NCI-H510A treated with DMSO at 0.1 percent for 48 hours (cell line): ENCODE results near the gene PIK3CA.
"Not testable (repeated sequence)": the region's sequence is repeated elsewhere in the genome, so short reads cannot be mapped to it uniquely, and the experiment has no call there.

ENCODE experiments used
- DNase-seq: peaks from one replicate; lab custom pipeline; 2025; lab: John Stamatoyannopoulos, UW

PIK3CA gene

DNA sequence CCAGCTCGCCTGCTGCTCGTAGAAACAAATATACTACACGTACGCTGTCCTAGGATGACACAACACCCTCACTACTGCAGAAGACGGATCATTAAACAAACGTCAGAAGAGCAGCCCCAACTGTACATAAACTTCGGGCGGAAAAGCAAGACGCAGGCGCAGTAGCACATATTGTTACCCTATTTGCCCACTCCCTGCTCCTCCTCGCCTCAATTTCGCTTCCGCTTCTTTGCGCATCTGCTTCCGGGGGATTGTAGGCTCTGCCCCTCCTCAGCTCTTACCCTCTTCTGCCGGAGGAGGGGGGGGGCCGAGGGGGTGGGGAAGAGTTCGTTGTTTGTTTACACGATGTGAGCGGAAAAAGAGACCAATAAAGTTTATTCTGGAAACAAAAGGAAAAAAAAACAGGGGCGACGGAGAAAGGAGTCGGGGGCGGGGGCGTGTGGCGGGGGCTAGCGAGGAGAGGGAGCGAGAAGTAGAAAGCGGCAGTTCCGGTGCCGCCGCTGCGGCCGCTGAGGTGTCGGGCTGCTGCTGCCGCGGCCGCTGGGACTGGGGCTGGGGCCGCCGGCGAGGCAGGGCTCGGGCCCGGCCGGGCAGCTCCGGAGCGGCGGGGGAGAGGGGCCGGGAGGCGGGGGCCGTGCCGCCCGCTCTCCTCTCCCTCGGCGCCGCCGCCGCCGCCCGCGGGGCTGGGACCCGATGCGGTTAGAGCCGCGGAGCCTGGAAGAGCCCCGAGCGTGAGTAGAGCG is at the start of gene PIK3CA:
Gene PIK3CA (plus strand): TSS at position 485 of the 743 bp plus-strand sequence. CDS start 50,469 bp downstream, outside the sequence.
- DNase-seq: peak; percentile 96

DNA sequence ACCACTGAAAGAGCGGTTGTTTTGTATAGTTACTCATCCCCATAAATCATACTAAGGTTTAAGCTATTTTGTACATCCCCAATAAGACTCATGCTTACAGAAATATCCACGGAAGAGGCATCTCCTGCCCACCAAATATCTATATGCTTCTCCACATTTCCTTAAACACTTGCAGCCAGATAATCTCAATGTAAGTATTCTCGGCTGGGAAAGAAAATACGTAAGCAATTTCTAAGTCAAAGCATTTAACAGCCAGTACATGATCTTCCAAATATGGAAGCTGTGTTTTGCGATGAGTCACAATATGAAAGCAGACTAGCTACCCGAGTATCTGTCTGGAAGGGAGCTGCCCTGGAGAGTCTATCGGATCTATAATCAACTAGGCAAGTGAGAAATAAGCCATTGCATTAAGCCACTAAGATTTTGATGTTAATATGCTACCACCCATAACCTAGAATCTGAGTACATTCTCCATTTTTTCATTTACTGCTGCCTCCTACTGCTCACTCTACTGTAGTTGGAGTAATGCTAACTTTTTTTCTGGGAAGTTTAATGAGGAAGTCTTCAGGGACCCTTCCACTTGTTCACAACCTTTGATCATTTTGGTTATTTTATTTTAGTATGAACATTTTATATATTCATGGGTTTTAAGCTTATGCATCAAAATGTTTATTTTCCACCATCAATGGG is 49.6 kb upstream of the PIK3CA start:
- DNase-seq: no peak

DNA sequence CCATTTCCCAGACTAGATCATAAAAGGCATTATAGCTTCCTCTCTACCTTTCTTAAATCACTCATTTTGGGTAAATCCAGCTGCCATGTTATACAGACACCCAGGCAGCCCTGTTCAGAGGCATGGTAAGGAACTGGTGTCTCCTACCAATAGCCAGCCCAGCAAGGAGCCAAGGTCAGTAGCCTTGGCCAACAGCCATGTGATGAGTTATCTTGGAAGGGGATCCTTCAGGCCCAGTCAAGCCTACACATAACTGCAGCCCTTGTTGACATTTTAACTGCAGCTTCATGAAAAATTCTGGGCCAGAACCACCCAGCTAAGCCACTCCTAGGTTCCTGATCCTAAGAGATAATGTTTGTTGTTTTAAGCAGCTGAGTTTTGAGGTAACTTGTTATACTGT is 47.5 kb upstream of the PIK3CA start:
- no peak for DNase-seq

DNA sequence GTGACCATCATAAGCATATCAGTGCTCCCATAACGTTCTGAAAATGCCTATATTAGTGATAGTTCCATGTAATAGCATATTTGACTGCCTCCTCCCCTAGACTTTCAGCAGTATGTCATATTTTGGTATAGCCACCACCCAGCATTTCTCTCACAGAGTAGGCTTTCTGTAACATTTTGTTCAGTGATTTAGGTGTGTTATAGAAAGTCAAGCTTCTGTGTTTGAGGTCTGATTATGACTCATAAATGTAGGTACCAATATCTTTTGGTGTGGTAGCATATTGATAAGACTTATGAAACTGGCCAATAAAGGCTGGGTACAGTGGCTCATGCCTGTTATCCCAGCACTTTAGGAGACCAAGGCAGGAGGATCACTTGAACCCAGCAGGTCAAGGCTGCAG is 42.3 kb upstream of the PIK3CA start:
- DNase-seq: no peak

DNA sequence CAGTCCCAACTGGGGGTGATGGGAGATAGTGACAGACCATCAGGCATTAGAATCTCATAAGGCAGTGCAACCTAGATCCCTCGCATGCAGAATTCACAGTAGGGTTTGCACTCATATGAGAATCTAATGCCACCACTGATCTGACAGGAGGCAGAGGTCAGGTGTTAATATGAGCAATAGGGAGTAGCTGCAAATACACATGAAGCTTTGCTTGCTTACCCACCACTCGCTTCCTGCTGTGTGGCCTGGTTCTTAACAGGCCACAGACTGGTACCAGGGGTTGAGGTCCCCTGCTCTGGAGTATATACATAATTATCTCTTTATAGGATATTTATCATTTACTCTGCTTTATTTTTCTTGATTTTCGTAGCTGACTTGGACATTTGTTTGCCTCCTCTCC is 40.5 kb upstream of the PIK3CA start:
- DNase-seq: no peak

DNA sequence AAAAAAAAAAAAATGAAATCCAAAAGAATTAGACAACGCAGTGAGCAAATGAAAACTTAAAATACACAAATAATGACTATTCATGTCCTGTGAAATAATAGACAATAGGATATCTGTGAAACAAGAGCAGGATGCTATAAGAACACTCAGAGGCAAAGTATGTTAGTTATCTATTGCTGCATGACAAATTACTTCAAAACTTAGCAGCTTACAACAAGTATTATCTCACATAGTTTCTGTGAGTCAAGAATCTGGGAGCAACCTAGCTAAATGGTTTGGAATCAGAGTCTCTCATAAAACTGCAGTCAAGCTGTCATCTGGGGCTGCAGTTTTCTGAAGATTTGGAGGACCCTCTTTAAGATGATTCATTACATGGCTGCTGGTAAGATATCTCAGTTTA is 40.1 kb upstream of the PIK3CA start:
- DNase-seq: no peak

DNA sequence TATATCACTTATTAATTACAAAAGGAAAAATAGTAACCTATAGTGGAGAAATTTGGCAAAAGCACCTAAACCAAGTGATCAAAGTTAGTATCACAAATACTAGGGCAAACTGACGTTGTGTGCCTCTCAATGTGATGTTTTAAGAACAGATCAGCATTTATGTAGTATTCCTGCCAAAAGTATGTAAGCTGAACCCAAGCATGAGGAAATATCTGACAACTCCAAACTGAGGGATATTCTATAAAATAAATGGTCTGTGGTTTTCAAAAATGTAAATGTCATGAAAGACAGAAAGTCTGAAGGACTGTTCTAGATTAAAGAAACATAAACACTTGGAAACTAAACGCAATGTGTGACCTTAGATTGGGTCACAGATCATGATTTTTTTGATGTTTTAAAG is 34.3 kb upstream of the PIK3CA start:
- no peak for DNase-seq

DNA sequence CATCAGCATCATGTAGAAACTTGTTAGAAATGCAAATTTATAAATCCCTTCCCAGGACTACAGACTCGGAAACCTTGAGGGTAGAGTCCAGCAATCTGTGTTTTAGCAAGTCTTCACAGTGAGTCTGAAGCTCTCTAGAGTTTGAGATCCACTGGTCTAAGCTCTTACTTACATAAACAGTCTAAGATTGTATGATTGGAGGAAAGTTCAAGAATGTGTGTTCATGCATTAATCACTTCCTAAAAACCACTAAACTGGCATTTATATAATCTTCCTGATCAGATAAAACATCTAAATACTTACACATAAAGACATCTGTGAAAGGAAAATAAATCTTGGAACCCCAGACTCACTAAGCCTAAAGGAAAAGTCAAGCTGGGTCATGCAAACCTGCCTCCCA is 32.7 kb upstream of the PIK3CA start:
- DNase-seq: not testable (repeated sequence)

DNA sequence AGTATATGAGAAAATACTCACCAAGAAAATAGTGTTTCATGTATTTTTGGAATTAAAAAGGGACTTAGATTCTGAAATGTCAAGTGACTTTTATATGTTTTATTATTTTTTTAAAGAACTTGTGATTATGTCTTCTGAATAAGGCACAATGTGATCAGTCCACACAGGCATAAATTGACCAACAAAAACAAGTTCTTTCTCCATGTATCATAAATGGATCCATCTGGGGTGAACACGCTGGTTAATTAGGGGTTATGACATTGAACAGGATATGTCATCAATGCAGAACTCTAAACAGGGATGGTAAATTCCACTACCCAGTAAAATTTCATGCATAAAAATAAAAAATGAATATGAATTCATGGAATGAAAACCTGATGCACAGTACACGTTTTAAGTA is 31.3 kb upstream of the PIK3CA start:
- DNase-seq: no peak

DNA sequence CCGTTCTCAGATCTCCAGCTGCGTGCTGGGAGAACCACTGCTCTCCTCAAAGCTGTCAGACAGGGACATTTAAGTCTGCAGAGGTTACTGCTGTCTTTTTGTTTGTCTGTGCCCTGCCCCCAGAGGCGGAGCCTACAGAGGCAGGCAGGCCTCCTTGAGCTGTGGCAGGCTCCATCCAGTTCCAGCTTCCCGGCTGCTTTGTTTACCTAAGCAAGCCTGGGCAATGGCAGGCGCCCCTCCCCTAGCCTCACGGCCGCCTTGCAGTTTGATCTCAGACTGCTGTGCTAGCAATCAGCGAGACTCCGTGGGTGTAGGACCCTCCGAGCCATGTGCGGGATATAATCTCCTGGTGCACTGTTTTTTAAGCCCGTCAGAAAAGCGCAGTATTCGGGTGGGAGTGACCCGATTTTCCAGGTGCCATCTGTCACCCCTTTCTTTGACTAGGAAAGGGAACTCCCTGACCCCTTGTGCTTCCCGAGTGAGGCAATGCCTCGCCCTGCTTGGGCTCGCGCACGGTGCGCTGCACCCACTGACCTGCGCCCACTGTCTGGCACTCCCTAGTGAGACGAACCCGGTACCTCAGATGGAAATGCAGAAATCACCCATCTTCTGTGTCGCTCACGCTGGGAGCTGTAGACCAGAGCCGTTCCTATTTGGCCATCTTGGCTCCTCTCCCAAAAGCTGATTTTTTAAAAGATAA is 15.8 kb upstream of the PIK3CA start:
- not testable (repeated sequence) for DNase-seq

DNA sequence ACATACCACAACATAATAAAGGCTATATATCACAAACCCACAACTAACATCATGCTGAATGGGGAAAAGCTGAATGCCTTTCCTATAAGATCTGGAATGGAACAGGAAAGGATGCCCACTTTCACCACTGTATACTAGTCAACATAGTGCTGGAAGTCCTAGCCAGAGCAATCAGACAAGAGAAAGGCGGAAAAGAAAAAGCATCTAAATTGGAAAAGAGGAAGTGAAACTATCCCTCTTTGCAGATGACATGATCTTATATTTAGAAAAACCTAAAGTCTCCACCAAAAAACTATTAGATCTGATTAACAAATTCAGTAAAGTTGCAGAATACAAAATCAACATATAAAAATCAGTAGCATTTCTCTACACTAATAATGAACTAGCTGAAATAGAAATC is 14.6 kb upstream of the PIK3CA start:
- DNase-seq: no peak

DNA sequence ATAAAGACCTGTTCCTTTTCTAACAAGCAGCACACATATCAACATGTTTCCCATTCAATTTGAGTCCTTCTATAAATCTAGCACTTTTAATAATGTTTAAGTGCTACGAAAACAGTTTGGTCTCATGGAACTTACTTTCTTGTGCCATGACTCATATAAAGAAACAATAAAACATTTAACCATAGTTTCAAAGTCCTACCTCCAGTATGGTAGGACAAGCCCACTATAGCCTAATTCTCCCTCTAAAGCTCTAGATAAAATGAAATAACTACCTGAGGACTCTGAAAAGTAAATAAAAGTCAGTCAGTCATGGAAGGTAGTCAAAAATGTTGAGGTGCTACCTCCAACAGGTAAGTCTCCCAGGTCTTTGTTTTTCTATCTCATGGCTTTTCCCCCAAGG is 12.0 kb upstream of the PIK3CA start:
- no peak for DNase-seq

DNA sequence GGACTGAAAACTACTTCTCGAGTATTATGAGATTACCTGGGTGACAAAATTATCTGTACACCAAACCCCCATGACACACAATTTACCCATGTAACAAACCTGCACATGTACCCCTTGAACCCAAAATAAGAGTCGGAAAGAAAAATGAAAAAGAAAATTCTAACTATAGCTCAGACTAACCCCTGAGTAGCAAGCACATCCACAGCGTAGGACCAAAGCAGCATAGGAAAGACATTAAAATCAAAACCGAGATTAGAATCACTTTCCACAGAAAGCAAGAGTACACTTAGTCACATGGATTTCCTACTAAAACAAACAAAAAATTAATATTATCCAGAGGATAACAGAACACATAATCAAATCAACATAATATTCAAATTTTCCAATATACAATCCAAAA is 6.3 kb upstream of the PIK3CA start:
- DNase-seq: no peak

DNA sequence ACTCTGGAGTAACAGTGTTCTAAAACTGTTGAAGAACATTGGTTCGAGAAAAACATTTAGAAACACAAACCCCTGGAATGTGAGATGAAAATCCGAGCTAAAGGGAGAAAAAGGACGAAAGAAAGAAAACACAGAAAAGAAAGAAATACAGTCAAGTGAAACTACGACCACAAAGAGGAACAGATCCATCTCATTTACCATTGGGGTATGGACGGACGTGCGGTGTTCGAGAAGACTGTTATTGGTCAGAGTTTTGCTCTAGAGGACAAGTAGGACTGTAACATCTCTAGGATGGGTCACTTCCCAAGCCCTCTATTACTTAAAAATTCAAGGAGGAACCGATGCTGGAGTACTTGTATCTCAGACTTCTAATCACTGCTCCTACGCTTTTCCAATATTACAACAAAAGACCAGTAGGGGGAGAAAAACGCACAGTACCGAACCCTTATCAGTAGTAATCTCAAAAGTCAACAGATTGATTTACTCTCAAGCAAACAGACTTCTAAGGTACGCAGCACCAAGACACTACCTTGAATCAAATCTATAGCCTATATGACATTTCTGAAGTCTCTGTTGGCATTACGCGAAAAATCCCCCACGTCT is 1.1 kb upstream of the PIK3CA start:
- peak; percentile 84 for DNase-seq

DNA sequence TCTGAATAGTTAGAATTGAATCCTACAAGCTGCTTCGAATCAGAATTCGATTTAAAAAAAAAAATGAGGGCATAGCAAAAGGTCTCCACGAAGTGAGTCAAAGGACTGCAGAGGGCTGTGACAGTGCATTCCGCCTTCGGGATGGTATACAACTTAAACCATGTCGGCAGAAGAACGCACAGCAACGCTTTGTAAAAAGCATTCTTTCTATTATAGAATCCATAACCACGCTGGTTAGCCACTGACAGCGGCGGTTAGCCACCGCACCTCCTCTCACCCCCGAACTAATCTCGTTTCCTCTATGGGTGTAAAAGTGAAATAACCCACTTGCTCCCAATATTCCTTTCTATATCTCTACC is 664 bp upstream of the PIK3CA start:
- DNase-seq: no peak

DNA sequence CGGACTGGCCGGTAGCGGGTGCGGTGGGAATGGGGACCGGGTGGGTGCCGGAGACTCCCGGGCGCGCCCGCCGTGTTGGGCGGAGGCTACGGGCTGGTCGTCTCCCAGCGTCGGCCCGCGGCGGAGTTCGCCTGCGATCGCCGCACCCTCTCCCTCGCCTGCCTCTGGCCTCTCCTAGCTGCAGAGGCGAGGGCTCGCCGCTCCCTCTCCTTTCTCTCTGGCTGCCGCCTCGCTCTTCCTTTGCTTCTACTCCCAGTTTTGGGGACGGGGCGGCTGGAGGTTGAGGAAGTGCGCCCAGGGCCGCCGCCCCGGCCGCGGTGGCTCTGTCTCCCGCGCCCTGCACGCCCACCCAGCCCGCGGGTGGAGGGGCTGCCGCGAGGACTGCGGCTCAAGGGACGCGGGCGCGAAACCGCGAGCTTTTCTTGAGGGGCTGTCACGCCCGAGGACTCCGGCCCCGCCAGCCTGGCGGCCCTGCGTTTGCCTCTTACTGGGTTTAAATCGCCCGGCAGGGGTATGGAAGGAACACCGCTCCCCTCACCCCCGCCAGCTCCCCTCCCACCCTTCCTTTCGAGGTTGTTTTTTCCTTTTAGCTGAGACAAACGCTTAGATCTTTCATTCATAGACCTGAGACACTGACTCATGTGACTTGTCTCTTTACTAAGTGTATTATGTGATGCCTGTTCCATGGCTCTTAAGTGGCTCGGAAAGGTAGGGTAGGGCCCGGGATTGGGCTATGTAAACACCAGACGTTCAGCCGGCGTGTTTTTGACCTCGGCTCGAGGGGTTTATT is 654 bp downstream of the PIK3CA start:
- DNase-seq: peak; percentile 42

DNA sequence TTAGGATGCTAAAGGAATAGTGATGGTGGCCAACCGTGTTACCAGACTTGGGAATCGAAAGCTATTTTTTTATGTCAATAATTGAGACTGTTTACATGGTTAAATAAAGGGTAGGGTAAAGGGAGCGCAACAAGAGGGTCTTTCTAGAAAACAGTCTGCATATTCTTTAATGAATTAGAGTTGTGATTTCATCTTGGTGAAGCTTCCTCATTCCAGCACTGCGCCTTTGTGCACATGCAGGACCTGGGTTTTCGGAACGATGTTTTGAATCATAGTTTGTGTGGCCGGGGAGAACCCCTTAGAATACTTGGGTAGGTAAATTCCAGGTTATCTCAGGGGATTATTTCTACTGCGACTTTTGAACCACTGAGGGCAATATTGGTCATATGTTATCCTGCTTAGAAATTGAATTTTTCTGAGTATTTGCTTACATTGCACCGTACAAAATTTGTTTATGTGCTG is 1.3 kb downstream of the PIK3CA start:
- DNase-seq: no peak

DNA sequence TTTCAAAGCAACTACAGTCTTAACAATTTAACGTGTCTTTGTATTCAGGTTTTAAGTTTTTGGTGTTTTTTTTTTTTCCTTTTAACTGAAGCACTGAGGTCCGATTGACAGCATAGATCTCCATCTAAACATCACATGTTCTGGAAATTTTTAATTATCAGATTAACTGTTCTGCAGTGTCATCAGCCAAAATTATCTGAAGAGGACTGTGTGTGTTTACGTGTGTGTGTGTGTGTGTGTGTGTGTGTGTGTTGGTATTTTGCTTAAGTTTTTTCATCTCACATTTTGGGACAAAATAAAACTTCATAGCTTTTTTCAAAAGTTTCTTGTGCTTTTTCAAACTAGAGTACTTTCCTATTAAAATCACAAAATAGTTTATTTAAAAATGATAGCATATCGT is 1.8 kb downstream of the PIK3CA start:
- no peak for DNase-seq

DNA sequence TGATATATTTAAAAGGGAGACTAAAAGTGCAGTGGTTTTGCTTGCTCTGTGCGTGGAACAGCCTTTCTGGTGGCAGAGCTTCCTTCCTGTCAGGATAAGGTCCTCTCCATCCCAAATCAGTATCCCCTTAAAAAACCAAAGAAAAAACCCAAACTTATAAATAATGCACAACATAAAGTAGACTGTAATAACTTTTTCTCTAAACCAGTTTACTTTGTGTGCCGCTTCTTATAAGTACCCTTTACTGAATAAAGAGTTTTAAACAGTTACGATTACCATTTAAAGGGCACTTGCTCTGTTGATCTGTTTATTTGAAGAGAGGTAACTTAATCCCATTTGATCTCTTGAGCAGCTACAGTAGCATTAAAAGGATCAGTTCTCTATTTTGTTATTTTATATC is 2.5 kb downstream of the PIK3CA start:
- DNase-seq: peak; percentile 26

DNA sequence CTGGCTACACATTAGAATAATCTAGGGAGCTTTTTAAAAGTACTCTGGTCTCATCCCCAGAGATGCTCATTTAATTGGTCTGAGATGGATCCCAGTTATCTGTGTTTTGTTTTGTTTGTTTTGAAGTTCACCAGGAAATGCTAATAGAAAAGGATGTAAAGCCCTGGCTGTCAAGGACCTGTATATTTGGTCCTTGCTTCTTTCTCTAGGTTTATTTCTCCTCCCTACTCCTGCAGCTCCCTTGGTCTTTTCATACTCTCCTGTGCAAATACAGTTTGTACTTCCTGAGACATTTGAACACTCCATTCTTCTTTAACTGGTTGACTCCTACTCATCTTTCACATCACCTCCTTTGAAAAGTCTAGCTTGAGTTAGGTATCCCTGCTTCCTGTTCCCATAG is 3.3 kb downstream of the PIK3CA start:
- DNase-seq: no peak

DNA sequence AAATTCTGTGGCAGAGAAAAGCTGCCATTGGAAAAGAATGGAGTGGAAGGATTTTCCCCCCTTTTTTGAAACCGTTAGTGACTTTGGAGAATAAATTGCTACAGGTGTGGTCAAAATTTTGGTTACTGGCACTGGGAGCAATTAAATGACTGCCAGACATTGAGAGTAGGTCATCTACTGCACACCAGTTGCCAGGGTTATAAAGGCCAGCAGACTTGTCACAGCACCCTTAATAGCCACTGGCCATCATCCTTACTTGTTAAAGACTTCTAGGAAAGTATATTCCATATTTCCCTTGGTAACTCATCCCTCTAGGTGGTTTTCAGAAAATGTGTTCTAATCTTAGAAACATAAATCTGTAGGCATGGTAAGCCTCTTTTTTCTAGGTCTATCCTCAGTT is 8.0 kb downstream of the PIK3CA start:
- no peak for DNase-seq

DNA sequence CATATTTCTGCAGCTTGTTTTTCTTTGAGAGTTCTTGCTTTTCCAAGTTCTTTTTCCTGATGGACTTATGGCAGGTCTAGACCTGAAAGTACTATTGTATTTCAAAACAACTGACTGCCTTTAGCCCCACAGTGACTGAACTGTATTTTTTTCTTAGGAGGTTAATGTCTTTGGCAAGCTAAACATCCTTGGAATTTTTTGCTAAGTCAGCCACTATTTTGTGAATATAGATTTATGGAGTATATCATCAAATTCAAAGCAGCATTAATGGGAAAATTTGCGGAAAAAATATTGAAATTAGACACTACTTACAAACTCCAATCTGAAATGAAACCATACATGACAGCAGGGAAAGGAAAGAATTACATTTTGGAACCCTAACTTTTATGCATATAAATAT is 8.6 kb downstream of the PIK3CA start:
- DNase-seq: no peak
